WTC11 (cell line): Measurements from ENCODE around the gene MYPOP. TPM values are rescaled to one million over a fixed set of nuclear protein-coding genes. Genes with fewer than 3 reads are reported as not detected.

Experiments
- ATAC-seq: fragments of 200-7000 bp; cut with Tn5 transposase; 2 replicates; pipeline ENCODE4 v1.10.0; 2021; ENCODE audit warnings: mild to moderate bottlenecking, moderate library complexity
- CTCF ChIA-PET: fragments of 300-600 bp; sonication (Branson Sonifier 250); formaldehyde crosslinking; loops from one replicate; lab custom pipeline; 2021; ENCODE audit warnings: antibody characterized with exemption; lab: Charles Lee
- POLR2A ChIA-PET: fragments of 350-600 bp; sonication (Branson Sonifier 250); formaldehyde crosslinking; loops from one replicate; lab custom pipeline; 2021; ENCODE audit warnings: antibody characterized with exemption; lab: Charles Lee
- DNase-seq: peaks from one replicate; pipeline ENCODE4 v3.0.0; 2021; ENCODE audit warnings: low spot score
- H3K27ac Mint-ChIP-seq: 2 replicates; pipeline ENCODE4 v1.8.0; 2021; ENCODE audit warnings: mixed read lengths
- H3K27me3 Mint-ChIP-seq: 2 replicates; pipeline ENCODE4 v1.8.0; 2021; ENCODE audit warnings: low read depth, mild to moderate bottlenecking, moderate library complexity, mixed read lengths
- H3K36me3 Mint-ChIP-seq: 2 replicates; pipeline ENCODE4 v1.8.0; 2021; ENCODE audit warnings: mixed read lengths
- H3K4me1 Mint-ChIP-seq: 2 replicates; pipeline ENCODE4 v1.8.0; 2022; ENCODE audit warnings: mixed read lengths
- H3K4me3 Mint-ChIP-seq: 2 replicates; pipeline ENCODE4 v1.8.0; 2021; ENCODE audit warnings: mild to moderate bottlenecking, moderate library complexity, mixed read lengths
- H3K9me3 Mint-ChIP-seq: 2 replicates; pipeline ENCODE4 v1.8.0; 2021; ENCODE audit warnings: mixed read lengths
- ETV6 ChIP-seq: sonication (generic); formaldehyde crosslinking; IDR thresholded peaks from 2 replicates; pipeline ENCODE4 v1.8.1; 2022; ENCODE audit warnings: mild to moderate bottlenecking, missing genetic modification reagents
- GABPB1 ChIP-seq: sonication (generic); formaldehyde crosslinking; IDR thresholded peaks from 2 replicates; pipeline ENCODE4 v1.8.1; 2023; ENCODE audit warnings: mild to moderate bottlenecking, missing genetic modification reagents
- HMGA2 ChIP-seq: fragments of 250-450 bp; sonication (Bioruptor Pico); IDR thresholded peaks from 2 replicates; pipeline ENCODE4 v1.4.0; 2021; ENCODE audit warnings: mild to moderate bottlenecking, moderate library complexity
- IRF2 ChIP-seq: sonication (generic); formaldehyde crosslinking; IDR thresholded peaks from 2 replicates; pipeline ENCODE4 v1.8.0; 2022; ENCODE audit warnings: low read depth, missing genetic modification reagents, borderline replicate concordance
- JAZF1 ChIP-seq: fragments of 250-450 bp; sonication (Bioruptor Pico); IDR thresholded peaks from 2 replicates; pipeline ENCODE4 v1.9.0; 2021; ENCODE audit warnings: moderate library complexity, mild to moderate bottlenecking, inconsistent platforms
- KAT7 ChIP-seq: sonication (generic); formaldehyde crosslinking; IDR thresholded peaks from 2 replicates; pipeline ENCODE4 v1.8.1; 2023; ENCODE audit warnings: missing genetic modification reagents, mild to moderate bottlenecking, borderline replicate concordance
- NFATC4 ChIP-seq: fragments of 250-450 bp; sonication (Bioruptor Pico); IDR thresholded peaks from 2 replicates; pipeline ENCODE4 v1.9.0; 2021; ENCODE audit warnings: mild to moderate bottlenecking
- NFE2L1 ChIP-seq: sonication (generic); formaldehyde crosslinking; IDR thresholded peaks from 2 replicates; pipeline ENCODE4 v1.8.1; 2023; ENCODE audit warnings: missing genetic modification reagents
- NR1H2 ChIP-seq: sonication (generic); formaldehyde crosslinking; IDR thresholded peaks from 2 replicates; pipeline ENCODE4 v1.9.0; 2021; ENCODE audit warnings: mild to moderate bottlenecking, moderate library complexity, missing genetic modification reagents
- OVOL2 ChIP-seq: fragments of 250-450 bp; sonication (Bioruptor Pico); IDR thresholded peaks from 2 replicates; pipeline ENCODE4 v1.9.0; 2021; ENCODE audit warnings: mild to moderate bottlenecking, borderline replicate concordance
- SMAD3 ChIP-seq: sonication (generic); formaldehyde crosslinking; IDR thresholded peaks from 2 replicates; pipeline ENCODE4 v1.8.0; 2022; ENCODE audit warnings: missing genetic modification reagents, mild to moderate bottlenecking, borderline replicate concordance
- SMAD4 ChIP-seq: sonication (generic); formaldehyde crosslinking; IDR thresholded peaks from 2 replicates; pipeline ENCODE4 v1.8.0; 2022; ENCODE audit warnings: mild to moderate bottlenecking, missing genetic modification reagents
- SP1 ChIP-seq: sonication (generic); formaldehyde crosslinking; conservative IDR thresholded peaks from 2 replicates; pipeline ENCODE4 v1.8.1; 2022; ENCODE audit warnings: missing genetic modification reagents
- TCF7 ChIP-seq: sonication (generic); formaldehyde crosslinking; IDR thresholded peaks from 2 replicates; pipeline ENCODE4 v1.8.0; 2022; ENCODE audit warnings: mild to moderate bottlenecking, low read depth, missing genetic modification reagents, moderate library complexity
- TP53 ChIP-seq: sonication (generic); formaldehyde crosslinking; IDR thresholded peaks from 2 replicates; pipeline ENCODE4 v1.8.1; 2023; ENCODE audit warnings: mild to moderate bottlenecking, missing genetic modification reagents
- ZNF219 ChIP-seq: sonication (generic); formaldehyde crosslinking; IDR thresholded peaks from 2 replicates; pipeline ENCODE4 v1.8.0; 2023; ENCODE audit warnings: missing genetic modification reagents, mild to moderate bottlenecking, borderline replicate concordance
- ZNF232 ChIP-seq: sonication (generic); formaldehyde crosslinking; IDR thresholded peaks from 2 replicates; pipeline ENCODE4 v1.8.0; 2022; ENCODE audit warnings: mild to moderate bottlenecking, missing genetic modification reagents
- ZNF317 ChIP-seq: sonication (generic); formaldehyde crosslinking; IDR thresholded peaks from 2 replicates; pipeline ENCODE4 v1.8.1; 2023; ENCODE audit warnings: low read depth, mild to moderate bottlenecking, moderate library complexity, missing genetic modification reagents, borderline replicate concordance
- ZNF396 ChIP-seq: fragments of 250-450 bp; sonication (Bioruptor Pico); IDR thresholded peaks from 2 replicates; pipeline ENCODE4 v1.8.0; 2021; ENCODE audit warnings: mild to moderate bottlenecking, moderate library complexity, borderline replicate concordance
- ZNF423 ChIP-seq: fragments of 250-450 bp; sonication (Bioruptor Pico); IDR thresholded peaks from 2 replicates; pipeline ENCODE4 v2.1.2; 2022; ENCODE audit warnings: mild to moderate bottlenecking, moderate library complexity
- total RNA-seq: library from RNA; stranded (reverse); gene quantifications from 3 replicates; pipeline ENCODE4 v1.2.3, GENCODE V29; 2021
- TF ChIP-seq, protein P1 (sequence below): sonication (generic); formaldehyde crosslinking; conservative IDR thresholded peaks from 2 replicates; pipeline ENCODE4 v1.8.1; 2022; ENCODE audit warnings: mild to moderate bottlenecking, missing genetic modification reagents
- TF ChIP-seq, protein P2 (sequence below): sonication (generic); formaldehyde crosslinking; IDR thresholded peaks from 2 replicates; pipeline ENCODE4 v1.8.1; 2023; ENCODE audit warnings: mild to moderate bottlenecking, missing genetic modification reagents
- TF ChIP-seq, protein P3 (sequence below): sonication (generic); formaldehyde crosslinking; conservative IDR thresholded peaks from 2 replicates; pipeline ENCODE4 v1.8.1; 2023; ENCODE audit warnings: mild to moderate bottlenecking, low read depth, missing genetic modification reagents, moderate library complexity
- TF ChIP-seq, protein P4 (sequence below): fragments of 250-450 bp; sonication (Bioruptor Pico); IDR thresholded peaks from 2 replicates; pipeline ENCODE4 v1.9.0; 2021; ENCODE audit warnings: mild to moderate bottlenecking
- TF ChIP-seq, protein P5 (sequence below): sonication (generic); formaldehyde crosslinking; IDR thresholded peaks from 2 replicates; pipeline ENCODE4 v1.8.0; 2023; ENCODE audit warnings: mild to moderate bottlenecking, missing genetic modification reagents

The MYPOP gene
- total RNA-seq, 1 experiment from 2014 or later: 13.6 TPM

DNA sequence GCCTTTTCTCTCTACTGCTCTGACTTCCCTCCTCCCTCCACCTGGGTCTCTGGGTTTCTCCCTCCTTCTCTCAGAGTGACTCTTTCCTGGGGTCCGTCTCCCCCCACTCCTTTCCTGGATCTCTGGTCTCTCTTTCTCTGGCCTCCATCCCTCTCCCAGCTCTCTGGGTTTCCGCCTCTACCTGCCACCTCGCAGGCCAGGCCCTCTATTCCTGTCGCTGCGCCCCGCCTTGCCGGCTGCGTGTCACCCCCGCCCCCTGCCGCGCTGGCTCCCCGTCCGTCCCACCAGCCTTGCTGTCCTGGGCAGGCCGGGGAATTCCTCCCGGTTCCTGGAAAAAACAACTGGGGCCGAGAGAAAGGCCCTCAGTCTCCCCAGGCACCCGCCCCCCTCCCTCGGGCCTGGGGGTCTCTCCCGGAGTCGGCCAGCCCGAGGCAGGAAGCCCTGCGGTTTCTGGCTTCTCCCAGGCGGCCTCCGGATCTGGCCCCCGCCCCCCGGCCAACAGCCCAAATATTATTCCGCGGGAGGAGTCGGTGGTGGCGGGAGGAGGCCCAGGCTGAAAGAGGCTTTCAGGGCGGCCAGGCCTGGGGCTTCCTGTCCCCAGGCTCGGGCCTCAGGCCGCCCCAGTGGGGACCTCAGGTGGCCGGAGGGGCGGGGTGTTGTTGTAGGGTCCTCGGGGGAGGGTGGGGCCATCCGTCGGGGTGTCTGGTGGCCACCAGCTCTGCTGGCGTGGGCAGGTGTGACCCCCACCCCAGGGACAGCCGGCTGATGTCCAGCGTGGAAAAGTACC lies 25.8 kb downstream of the MYPOP start:
- peak; percentile 57 for DNase-seq
- peak; percentile 24; the same call in 1 of the 2 replicates for TF ChIP-seq SP1 (CRISPR knock-in tag)
- TF ChIP-seq SMAD4 (CRISPR knock-in tag): no peak
- no peak for TF ChIP-seq HMGA2
- TF ChIP-seq ZNF219 (CRISPR knock-in tag): no peak
- TF ChIP-seq GABPB1: 0 out of 2 replicates have a peak, but pooled peaks have one; percentile 6
- TF ChIP-seq ZNF423 (CRISPR knock-in tag): peak; percentile 53
- no peak for TF ChIP-seq SMAD3
- TF ChIP-seq TP53 (CRISPR knock-in tag): no peak
- no peaks in the 10 kb centered on the region for H3K27me3 Mint-ChIP-seq
- ChIA-PET POLR2A (interaction anchor here (1.3 kb wide), 1 partner anchor 13 kb away, joined by 6 read pairs; the partner anchor contains the start of gene FOXA3), CTCF (interaction anchor here (0.8 to 1.6 kb wide), 3 partner anchors 12 to 60 kb away, joined by 3 to 7 read pairs (median 3); partner anchors contain the start of gene FOXA3)
- peak; percentile 43 for ATAC-seq
- H3K4me3 Mint-ChIP-seq: peak overlapping the region; percentile 71
- peak overlapping the region; percentile 63 for H3K27ac Mint-ChIP-seq
- H3K36me3 Mint-ChIP-seq: peaks cover 8% of the 10 kb centered on the region
- no peaks in the 10 kb centered on the region for H3K9me3 Mint-ChIP-seq
- peaks cover 49% of the 10 kb centered on the region for H3K4me1 Mint-ChIP-seq

DNA sequence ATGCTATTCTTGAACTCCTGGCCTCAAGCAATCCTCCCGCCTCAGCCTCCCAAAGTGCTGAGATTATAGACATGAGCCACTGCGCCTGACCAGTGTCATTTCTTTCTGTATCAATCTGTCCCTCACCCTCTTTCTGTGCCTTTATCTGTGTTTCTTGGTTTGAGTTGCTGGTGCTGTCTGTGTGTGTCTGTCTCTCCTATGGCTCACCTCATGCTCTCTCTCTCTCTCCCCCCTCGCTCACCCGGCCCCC lies 26.3 kb downstream of the MYPOP start:
- ChIA-PET CTCF (interaction anchor here (1.1 to 1.6 kb wide), 2 partner anchors 12 to 59 kb away, joined by 3 to 7 read pairs; partner anchors contain the start of gene FOXA3), POLR2A (interaction anchor here (1.3 kb wide), 1 partner anchor 12 kb away, joined by 6 read pairs; the partner anchor contains the start of gene FOXA3)
- Mint-ChIP-seq H3K4me1 (peaks cover 44% of the 10 kb centered on the region), H3K9me3 (no peaks in the 10 kb centered on the region), H3K4me3 (peak overlapping the region; percentile 71), H3K27ac (peak overlapping the region; percentile 63), H3K36me3 (peaks cover 9% of the 10 kb centered on the region), H3K27me3 (no peaks in the 10 kb centered on the region)
- DNase-seq: no peak
- no peak; the same call in 1 of the 2 replicates for ATAC-seq
- TF ChIP-seq OVOL2 (CRISPR knock-in tag) (no peak), JAZF1 (CRISPR knock-in tag) (no peak), ZNF317 (no peak), KAT7 (CRISPR knock-in tag) (no peak)
- TF ChIP-seq, protein P1, sequence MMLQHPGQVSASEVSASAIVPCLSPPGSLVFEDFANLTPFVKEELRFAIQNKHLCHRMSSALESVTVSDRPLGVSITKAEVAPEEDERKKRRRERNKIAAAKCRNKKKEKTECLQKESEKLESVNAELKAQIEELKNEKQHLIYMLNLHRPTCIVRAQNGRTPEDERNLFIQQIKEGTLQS (CRISPR knock-in tag): no peak
- TF ChIP-seq, protein P2, sequence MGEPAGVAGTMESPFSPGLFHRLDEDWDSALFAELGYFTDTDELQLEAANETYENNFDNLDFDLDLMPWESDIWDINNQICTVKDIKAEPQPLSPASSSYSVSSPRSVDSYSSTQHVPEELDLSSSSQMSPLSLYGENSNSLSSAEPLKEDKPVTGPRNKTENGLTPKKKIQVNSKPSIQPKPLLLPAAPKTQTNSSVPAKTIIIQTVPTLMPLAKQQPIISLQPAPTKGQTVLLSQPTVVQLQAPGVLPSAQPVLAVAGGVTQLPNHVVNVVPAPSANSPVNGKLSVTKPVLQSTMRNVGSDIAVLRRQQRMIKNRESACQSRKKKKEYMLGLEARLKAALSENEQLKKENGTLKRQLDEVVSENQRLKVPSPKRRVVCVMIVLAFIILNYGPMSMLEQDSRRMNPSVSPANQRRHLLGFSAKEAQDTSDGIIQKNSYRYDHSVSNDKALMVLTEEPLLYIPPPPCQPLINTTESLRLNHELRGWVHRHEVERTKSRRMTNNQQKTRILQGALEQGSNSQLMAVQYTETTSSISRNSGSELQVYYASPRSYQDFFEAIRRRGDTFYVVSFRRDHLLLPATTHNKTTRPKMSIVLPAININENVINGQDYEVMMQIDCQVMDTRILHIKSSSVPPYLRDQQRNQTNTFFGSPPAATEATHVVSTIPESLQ (CRISPR knock-in tag): no peak
- TF ChIP-seq, protein P3, sequence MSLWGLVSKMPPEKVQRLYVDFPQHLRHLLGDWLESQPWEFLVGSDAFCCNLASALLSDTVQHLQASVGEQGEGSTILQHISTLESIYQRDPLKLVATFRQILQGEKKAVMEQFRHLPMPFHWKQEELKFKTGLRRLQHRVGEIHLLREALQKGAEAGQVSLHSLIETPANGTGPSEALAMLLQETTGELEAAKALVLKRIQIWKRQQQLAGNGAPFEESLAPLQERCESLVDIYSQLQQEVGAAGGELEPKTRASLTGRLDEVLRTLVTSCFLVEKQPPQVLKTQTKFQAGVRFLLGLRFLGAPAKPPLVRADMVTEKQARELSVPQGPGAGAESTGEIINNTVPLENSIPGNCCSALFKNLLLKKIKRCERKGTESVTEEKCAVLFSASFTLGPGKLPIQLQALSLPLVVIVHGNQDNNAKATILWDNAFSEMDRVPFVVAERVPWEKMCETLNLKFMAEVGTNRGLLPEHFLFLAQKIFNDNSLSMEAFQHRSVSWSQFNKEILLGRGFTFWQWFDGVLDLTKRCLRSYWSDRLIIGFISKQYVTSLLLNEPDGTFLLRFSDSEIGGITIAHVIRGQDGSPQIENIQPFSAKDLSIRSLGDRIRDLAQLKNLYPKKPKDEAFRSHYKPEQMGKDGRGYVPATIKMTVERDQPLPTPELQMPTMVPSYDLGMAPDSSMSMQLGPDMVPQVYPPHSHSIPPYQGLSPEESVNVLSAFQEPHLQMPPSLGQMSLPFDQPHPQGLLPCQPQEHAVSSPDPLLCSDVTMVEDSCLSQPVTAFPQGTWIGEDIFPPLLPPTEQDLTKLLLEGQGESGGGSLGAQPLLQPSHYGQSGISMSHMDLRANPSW (CRISPR knock-in tag): no peak

DNA sequence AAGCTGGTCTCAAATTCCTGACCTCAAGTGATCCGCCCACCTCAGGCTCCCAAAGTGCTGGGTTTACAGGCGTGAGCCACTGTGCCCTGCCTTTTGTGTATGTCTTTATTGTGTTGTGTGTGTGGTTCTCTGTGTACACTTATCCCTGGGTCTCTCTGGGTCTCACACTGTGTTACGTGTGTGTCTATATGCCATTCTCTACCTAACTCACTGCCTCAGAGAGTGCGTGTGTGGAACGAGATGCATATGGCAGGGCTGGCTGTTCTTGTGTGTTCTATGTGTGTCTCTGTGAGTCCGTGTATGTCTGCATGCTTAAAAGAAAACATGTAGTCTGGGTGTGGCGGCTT lies 27.8 kb downstream of the MYPOP start:
- Mint-ChIP-seq H3K4me3 (no peak overlapping the region), H3K27ac (peak overlapping the region; percentile 71; the same call in 1 of the 2 replicates), H3K27me3 (no peaks in the 10 kb centered on the region), H3K36me3 (peaks cover 9% of the 10 kb centered on the region), H3K4me1 (peaks cover 36% of the 10 kb centered on the region), H3K9me3 (no peaks in the 10 kb centered on the region)
- ChIA-PET CTCF (interaction anchor here (1.1 to 1.3 kb wide), 2 partner anchors 10 to 11 kb away, joined by 3 read pairs; partner anchors contain the start of gene SYMPK), POLR2A (no interaction called here)
- no peak for DNase-seq
- ATAC-seq: no peak
- TF ChIP-seq, protein P4, sequence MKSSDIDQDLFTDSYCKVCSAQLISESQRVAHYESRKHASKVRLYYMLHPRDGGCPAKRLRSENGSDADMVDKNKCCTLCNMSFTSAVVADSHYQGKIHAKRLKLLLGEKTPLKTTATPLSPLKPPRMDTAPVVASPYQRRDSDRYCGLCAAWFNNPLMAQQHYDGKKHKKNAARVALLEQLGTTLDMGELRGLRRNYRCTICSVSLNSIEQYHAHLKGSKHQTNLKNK: no peak
- TF ChIP-seq NFATC4 (CRISPR knock-in tag) (no peak), HMGA2 (no peak), ZNF232 (CRISPR knock-in tag) (no peak), ETV6 (CRISPR knock-in tag) (no peak), IRF2 (no peak), NR1H2 (no peak), SP1 (CRISPR knock-in tag) (no peak), TP53 (CRISPR knock-in tag) (no peak), NFE2L1 (CRISPR knock-in tag) (no peak), SMAD3 (no peak), TCF7 (no peak), ZNF396 (CRISPR knock-in tag) (no peak)
- TF ChIP-seq, protein P5, sequence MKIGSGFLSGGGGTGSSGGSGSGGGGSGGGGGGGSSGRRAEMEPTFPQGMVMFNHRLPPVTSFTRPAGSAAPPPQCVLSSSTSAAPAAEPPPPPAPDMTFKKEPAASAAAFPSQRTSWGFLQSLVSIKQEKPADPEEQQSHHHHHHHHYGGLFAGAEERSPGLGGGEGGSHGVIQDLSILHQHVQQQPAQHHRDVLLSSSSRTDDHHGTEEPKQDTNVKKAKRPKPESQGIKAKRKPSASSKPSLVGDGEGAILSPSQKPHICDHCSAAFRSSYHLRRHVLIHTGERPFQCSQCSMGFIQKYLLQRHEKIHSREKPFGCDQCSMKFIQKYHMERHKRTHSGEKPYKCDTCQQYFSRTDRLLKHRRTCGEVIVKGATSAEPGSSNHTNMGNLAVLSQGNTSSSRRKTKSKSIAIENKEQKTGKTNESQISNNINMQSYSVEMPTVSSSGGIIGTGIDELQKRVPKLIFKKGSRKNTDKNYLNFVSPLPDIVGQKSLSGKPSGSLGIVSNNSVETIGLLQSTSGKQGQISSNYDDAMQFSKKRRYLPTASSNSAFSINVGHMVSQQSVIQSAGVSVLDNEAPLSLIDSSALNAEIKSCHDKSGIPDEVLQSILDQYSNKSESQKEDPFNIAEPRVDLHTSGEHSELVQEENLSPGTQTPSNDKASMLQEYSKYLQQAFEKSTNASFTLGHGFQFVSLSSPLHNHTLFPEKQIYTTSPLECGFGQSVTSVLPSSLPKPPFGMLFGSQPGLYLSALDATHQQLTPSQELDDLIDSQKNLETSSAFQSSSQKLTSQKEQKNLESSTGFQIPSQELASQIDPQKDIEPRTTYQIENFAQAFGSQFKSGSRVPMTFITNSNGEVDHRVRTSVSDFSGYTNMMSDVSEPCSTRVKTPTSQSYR (CRISPR knock-in tag): no peak
